H1 (cell line): ENCODE measurements around the gene PLEKHM3. TPM values are rescaled to one million over a fixed set of nuclear protein-coding genes. Genes with fewer than 3 reads are reported as not detected.

ENCODE experiments used
- POLR2A ChIP-seq, 2 experiments: IDR thresholded peaks; 1 replicate in 1 of 2; 2 replicates in 1 of 2; pipeline ENCODE4 v1.6.1; 2011; ENCODE audit warnings: low read depth in 2 of 2, low read length in 2 of 2, mild to moderate bottlenecking in 2 of 2; ENCODE audit errors: control extremely low read depth in 1 of 2
- POLR2AphosphoS5 ChIP-seq: IDR thresholded peaks from 2 replicates; pipeline ENCODE4 v1.6.1; 2011; ENCODE audit warnings: low read depth, low read length
- POU5F1 ChIP-seq: IDR thresholded peaks from 2 replicates; pipeline ENCODE4 v1.6.1; 2011; ENCODE audit warnings: low read depth, mild to moderate bottlenecking, low read length, moderate library complexity
- RBBP5 ChIP-seq: IDR thresholded peaks from 2 replicates; pipeline ENCODE4 v1.7.1; 2012; ENCODE audit warnings: low read depth, mild to moderate bottlenecking, inconsistent platforms, low read length, moderate library complexity, borderline replicate concordance
- SIN3A ChIP-seq, 2 experiments: IDR thresholded peaks in 1 of 2; conservative IDR thresholded peaks in 1 of 2; 2 replicates each; pipeline ENCODE4 v1.6.1; 2011 to 2012; ENCODE audit warnings: low read length in 2 of 2, improper control_type of control experiment in 1 of 2, low read depth in 1 of 2, mild to moderate bottlenecking in 1 of 2
- polyA plus RNA-seq, 7 experiments: library from polyadenylated mRNA; depleted of rRNA in 3 of 7; stranded (reverse) in 5 of 7; unstranded in 2 of 7; fragments of >200 nt in 5 of 7; fragments of 200-250 nt in 2 of 7; gene quantifications; 1 replicate in 5 of 7; 2 replicates in 1 of 7; 4 replicates in 1 of 7; pipeline versions ENCODE4 v1.2.1 to v1.2.3, GENCODE V29; 2011 to 2013; ENCODE audit warnings: missing spikeins in 2 of 7, mixed read lengths in 2 of 7
- total RNA-seq: library from RNA; stranded (reverse); fragmentation: NEBNext Ultra II Directional; extraction: Animal tissue kit (Norgen Biotek cat#: 25700); gene quantifications from 2 replicates; pipeline ENCODE4 v1.2.1, GENCODE V29; 2021
- TF ChIP-seq, protein P1 (sequence below): fragments of 300-600 bp; sonication (generic); IDR thresholded peaks from 2 replicates; pipeline ENCODE4 v1.7.1; 2012; ENCODE audit warnings: low read length, moderate library complexity, mild to moderate bottlenecking, inconsistent platforms; ENCODE audit not compliant: insufficient replicate concordance

PLEKHM3 gene
- total and polyA plus RNA-seq, 2 of the 8 experiments (the other 6 are each of a cell fraction or from before 2014, with no cell fraction given), result 2.3 to 5.8 TPM

DNA sequence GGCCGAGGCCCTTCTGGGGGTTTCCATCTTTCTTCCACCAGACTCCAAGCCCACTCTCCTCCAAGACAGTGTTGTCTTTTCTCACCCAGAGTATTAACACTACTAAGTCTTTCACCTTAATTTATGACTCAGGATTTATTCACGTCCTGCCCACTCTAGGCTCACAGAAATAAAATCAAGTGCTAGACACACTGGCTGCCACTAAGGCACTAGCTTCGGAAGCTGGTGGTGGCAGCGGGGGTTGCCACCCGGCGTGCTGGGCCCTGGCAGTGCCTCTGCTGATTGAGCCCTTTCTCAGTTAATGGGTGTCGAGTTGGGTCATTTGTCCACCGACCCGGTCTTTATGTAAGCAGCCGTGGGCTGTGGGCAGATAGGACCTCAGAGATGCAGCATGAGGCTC, 162.0 kb downstream of the PLEKHM3 start (continued):
- TF ChIP-seq, protein P1, sequence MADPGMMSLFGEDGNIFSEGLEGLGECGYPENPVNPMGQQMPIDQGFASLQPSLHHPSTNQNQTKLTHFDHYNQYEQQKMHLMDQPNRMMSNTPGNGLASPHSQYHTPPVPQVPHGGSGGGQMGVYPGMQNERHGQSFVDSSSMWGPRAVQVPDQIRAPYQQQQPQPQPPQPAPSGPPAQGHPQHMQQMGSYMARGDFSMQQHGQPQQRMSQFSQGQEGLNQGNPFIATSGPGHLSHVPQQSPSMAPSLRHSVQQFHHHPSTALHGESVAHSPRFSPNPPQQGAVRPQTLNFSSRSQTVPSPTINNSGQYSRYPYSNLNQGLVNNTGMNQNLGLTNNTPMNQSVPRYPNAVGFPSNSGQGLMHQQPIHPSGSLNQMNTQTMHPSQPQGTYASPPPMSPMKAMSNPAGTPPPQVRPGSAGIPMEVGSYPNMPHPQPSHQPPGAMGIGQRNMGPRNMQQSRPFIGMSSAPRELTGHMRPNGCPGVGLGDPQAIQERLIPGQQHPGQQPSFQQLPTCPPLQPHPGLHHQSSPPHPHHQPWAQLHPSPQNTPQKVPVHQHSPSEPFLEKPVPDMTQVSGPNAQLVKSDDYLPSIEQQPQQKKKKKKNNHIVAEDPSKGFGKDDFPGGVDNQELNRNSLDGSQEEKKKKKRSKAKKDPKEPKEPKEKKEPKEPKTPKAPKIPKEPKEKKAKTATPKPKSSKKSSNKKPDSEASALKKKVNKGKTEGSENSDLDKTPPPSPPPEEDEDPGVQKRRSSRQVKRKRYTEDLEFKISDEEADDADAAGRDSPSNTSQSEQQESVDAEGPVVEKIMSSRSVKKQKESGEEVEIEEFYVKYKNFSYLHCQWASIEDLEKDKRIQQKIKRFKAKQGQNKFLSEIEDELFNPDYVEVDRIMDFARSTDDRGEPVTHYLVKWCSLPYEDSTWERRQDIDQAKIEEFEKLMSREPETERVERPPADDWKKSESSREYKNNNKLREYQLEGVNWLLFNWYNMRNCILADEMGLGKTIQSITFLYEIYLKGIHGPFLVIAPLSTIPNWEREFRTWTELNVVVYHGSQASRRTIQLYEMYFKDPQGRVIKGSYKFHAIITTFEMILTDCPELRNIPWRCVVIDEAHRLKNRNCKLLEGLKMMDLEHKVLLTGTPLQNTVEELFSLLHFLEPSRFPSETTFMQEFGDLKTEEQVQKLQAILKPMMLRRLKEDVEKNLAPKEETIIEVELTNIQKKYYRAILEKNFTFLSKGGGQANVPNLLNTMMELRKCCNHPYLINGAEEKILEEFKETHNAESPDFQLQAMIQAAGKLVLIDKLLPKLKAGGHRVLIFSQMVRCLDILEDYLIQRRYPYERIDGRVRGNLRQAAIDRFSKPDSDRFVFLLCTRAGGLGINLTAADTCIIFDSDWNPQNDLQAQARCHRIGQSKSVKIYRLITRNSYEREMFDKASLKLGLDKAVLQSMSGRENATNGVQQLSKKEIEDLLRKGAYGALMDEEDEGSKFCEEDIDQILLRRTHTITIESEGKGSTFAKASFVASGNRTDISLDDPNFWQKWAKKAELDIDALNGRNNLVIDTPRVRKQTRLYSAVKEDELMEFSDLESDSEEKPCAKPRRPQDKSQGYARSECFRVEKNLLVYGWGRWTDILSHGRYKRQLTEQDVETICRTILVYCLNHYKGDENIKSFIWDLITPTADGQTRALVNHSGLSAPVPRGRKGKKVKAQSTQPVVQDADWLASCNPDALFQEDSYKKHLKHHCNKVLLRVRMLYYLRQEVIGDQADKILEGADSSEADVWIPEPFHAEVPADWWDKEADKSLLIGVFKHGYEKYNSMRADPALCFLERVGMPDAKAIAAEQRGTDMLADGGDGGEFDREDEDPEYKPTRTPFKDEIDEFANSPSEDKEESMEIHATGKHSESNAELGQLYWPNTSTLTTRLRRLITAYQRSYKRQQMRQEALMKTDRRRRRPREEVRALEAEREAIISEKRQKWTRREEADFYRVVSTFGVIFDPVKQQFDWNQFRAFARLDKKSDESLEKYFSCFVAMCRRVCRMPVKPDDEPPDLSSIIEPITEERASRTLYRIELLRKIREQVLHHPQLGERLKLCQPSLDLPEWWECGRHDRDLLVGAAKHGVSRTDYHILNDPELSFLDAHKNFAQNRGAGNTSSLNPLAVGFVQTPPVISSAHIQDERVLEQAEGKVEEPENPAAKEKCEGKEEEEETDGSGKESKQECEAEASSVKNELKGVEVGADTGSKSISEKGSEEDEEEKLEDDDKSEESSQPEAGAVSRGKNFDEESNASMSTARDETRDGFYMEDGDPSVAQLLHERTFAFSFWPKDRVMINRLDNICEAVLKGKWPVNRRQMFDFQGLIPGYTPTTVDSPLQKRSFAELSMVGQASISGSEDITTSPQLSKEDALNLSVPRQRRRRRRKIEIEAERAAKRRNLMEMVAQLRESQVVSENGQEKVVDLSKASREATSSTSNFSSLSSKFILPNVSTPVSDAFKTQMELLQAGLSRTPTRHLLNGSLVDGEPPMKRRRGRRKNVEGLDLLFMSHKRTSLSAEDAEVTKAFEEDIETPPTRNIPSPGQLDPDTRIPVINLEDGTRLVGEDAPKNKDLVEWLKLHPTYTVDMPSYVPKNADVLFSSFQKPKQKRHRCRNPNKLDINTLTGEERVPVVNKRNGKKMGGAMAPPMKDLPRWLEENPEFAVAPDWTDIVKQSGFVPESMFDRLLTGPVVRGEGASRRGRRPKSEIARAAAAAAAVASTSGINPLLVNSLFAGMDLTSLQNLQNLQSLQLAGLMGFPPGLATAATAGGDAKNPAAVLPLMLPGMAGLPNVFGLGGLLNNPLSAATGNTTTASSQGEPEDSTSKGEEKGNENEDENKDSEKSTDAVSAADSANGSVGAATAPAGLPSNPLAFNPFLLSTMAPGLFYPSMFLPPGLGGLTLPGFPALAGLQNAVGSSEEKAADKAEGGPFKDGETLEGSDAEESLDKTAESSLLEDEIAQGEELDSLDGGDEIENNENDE, result no peak
- TF ChIP-seq POLR2AphosphoS5 (no peak), POLR2A (IDR thresholded peaks at IDR 0.05; ENCODE audit: control extremely low read depth in 1 of 2, low read depth in 2 of 2, low read length in 2 of 2) (no peak), POU5F1 (no peak), SIN3A (conservative IDR thresholded peaks at IDR 0.05 in 1 of 2, IDR thresholded peaks at IDR 0.05 in 1 of 2; ENCODE audit: low read depth in 1 of 2, low read length in 2 of 2) (no peak), RBBP5 (no peak)
